ENCODE results near the gene INCA1.
"Not testable (repeated sequence)": the region's sequence is repeated elsewhere in the genome, so short reads cannot be mapped to it uniquely, and the experiment has no call there.

INCA1 gene

DNA sequence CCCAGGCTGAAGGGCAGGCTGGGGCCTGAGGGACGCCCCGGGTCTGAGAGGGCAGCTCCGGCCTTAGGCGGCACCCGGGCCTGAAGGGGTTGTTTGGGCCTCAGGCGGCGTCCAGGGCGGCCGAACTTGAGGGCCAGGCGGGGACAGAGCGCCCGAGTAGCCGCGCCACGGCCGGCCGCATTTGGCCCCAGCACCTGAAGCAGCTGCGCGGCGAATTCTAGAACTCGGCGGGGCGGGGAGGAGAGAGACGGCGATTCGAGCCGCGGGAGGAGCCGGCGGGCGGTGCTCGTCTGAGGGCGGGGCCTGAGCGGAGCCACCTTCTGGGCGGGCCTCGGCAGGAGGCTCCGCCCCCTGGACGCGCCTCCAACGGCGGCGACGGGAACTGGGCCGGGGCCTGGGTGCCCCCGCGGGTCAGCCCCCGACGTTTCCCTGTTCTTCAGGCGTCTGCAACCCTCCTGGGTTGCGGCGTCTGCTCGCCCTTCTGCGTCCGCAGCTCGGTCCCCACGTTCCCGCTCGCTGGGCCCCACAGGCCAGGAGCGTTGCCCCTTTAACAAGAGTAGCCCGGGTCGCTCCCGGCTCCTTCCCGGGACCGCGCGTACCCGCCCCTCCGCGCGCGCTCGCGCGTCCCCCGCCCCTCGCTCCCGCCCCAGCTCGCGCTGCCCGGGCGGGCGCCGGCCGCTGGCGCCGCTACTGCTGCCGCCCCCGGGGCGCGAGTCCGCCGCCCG, at the start of gene INCA1, which contains the start of gene KIF1C:
Gene INCA1 (minus strand): TSS at position 221 of the 725 bp plus-strand sequence. CDS start 3,085 bp downstream, outside the sequence.
Gene KIF1C (plus strand): TSS at position 649 of the 725 bp plus-strand sequence. CDS start 2,297 bp downstream, outside the sequence.
- peak; percentile 78 to 89 (median 80) for DNase-seq (ENCODE audit: low read depth in 3 of 3)

DNA sequence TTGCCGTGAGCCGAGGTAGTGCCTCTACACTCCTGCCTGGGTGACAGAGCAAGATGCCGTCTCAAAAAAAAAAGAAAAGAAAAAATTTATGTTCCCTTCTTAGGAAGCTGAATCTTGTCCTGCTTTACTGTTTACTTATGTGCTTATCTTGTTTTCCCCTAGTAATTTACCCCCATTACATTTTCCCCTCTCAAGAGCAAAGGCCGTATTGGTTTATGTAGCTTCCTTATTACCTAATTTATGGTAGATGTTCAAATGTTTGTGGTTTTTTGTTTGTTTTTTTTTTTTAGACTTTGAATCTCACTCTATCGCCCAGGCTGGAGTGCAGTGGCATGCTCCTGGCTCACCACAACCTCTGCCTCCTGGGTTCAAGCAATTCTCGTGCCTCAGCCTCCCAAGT, 48.2 kb upstream of the INCA1 start:
- DNase-seq (ENCODE audit: low read depth in 3 of 3), result no peak

- no peak for DNase-seq (ENCODE audit: low read depth in 3 of 3)
Measured at GRCh38 chr17:5044630-5045029, 47.3 kb upstream of the INCA1 start.

GRCh38 chr17:5043524-5043923, 46.2 kb upstream of the INCA1 start:
- no peak for DNase-seq (ENCODE audit: low read depth in 3 of 3)

GRCh38 chr17:5042157-5043022, 45.1 kb upstream of the INCA1 start:
- DNase-seq (ENCODE audit: low read depth in 3 of 3), result peak in 1 of 3 donors; percentile 13

- DNase-seq (ENCODE audit: low read depth in 3 of 3), result no peak
Measured at GRCh38 chr17:5035315-5035714, 38.0 kb upstream of the INCA1 start, which contains the start of gene SLC52A1. Gene SLC52A1 (minus strand): TSS chr17:5035426. CDS start chr17:5034606, 820 bp downstream.

GRCh38 chr17:5034651-5035050, 37.3 kb upstream of the INCA1 start:
- no peak for DNase-seq (ENCODE audit: low read depth in 3 of 3)

DNA sequence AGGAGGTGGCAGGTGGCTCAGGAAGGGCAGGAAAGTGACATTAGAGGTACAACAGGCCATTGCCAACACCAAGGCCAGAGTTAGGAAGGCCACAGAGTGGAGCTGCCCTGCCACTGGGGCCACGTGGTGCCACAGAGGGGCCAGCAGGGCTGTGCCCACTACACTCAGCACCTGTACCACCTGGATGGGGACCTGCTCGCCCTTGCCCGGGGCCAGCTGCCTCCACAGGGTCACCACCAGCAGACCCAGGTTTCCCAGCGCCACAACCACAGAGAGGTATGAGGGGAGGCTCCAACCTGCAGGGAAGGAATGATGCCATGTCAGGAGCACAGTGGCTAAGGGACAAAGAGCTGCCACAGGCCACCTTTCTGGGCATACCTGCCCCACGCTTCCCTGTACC, 36.7 kb upstream of the INCA1 start:
- DNase-seq (ENCODE audit: low read depth in 3 of 3), result no peak

DNA sequence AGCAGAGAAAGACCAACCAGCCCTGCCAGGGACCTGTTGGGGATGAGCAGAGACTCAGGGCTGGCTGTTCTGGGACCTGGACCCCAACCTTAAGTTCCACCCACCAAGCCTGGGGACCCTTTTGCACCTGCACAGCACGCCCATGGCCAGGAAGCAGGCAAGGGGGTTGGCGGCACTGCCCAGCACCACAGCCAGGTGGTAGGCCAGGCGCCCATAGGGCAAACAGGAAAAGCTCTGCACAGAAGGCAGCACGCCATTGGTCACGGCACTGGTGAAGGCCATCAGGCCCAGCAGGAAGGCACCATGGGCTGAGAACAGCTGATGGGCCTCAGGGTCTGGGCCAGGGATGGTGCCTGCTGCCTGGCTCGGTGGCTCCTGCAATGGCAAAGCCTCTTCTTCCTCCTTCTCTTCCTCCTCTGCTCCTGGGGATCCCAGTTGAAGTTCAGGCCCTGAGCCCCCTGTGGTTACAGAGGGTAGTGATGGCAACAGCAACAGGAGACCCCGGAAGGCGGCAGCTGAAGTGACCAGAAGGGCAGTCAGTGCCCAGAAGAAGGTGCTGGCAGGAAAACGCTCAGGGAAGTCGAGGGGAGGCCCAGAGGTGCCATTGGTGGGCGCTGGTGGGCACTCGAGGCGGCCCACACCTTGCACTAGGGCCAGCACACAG, 36.2 kb upstream of the INCA1 start:
- DNase-seq (ENCODE audit: low read depth in 3 of 3), result no peak

GRCh38 chr17:5032865-5033264, 35.5 kb upstream of the INCA1 start:
- DNase-seq (ENCODE audit: low read depth in 3 of 3), result no peak

DNA sequence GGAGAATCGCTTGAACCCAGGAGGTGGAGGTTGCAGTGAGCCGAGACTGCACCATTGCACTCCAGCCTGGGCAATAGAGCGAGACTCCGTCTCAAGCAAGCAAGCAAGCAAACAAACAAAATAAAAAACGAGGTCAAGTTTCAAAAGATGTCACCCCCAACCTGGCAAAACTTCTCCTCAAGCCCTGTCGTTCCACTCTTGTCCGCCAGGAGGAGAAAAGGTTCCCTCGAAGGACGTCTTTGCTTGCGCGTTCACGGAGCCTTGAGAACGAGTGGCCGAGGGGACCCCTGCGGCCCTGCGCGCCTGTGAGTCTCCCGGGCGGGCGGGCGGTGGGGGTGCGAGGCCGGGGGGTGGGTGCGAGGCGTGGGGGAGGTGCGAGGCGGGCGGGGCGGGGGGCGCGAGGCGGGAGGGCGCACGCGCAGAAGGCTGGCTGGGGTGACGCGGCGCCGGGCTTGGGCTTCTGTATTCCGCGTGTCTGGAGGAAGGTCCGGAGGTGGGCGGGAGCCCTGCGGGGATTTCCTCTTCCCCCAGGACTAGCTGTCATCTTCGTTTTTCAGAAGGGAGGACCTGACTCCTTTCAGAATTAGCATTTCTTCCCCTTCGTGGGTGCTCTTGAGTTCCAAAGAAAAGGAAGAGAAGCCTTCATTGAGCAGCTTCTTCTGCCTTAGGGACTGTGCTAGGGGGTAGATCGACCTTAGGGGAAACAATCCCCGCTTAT, 34.2 kb upstream of the INCA1 start:
- DNase-seq (ENCODE audit: low read depth in 3 of 3), result peak; percentile 73 to 83 (median 73)

- DNase-seq (ENCODE audit: low read depth in 3 of 3), result not testable (repeated sequence)
Measured at GRCh38 chr17:5030168-5030567, 32.8 kb upstream of the INCA1 start.

DNA sequence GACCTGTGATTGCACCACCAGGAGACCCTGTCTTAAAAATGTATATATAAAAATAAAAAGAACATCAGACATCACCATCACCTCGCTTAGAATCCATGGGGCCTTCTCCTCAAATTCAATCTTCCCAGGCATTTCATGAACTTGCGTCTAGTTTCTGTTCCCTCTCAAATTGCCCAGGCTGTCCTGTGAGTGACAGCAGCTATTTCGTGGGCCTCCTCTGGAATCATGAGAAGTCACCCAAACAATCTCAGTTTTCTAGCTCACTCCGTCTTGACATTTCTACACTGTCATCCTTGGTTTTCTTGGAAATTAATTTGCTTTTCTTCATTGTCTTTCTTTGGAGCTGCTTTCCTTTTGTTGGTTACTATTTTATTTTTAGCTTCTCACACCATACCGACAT, 30.6 kb upstream of the INCA1 start:
- DNase-seq (ENCODE audit: low read depth in 3 of 3), result no peak

DNA sequence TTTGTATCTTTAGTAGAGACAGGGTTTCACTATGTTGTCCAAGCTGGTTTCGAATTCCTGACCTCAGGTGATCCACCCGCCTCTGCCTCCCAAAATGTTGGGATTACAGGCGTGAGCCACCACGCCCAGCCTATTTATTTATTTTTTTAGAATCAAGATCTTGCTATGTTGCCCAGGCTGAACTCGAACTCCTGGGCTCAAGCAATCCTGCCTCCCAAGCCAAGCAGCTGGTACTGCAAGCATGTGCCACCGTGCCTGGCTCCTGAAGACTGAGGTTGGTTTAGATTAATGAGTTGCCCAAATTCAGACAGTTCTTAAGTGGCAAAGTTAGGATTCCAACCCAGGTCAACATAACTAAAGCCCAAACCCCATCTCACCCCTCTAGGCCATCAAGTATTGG, 30.0 kb upstream of the INCA1 start:
- DNase-seq (ENCODE audit: low read depth in 3 of 3), result no peak

DNA sequence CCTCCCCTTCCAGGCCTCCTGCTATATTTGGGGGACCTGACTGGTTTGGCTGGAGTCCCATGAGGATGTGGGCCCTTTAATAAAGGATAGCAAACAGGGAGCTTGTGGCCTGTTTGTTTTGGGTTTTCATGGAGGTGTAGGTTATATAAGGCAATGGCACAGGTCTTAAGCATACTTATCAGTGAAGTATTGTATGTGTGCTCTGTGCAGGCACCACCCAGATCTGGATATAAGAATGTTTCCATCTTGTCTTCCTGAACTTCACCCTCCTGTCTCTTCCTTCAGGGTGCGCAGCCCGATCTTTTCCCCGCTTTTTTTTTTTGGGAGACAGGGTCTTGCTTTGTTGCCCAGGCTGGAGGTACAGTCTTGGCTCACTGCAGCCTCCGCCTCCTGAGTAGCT, 27.3 kb upstream of the INCA1 start:
- no peak for DNase-seq (ENCODE audit: low read depth in 3 of 3)

DNA sequence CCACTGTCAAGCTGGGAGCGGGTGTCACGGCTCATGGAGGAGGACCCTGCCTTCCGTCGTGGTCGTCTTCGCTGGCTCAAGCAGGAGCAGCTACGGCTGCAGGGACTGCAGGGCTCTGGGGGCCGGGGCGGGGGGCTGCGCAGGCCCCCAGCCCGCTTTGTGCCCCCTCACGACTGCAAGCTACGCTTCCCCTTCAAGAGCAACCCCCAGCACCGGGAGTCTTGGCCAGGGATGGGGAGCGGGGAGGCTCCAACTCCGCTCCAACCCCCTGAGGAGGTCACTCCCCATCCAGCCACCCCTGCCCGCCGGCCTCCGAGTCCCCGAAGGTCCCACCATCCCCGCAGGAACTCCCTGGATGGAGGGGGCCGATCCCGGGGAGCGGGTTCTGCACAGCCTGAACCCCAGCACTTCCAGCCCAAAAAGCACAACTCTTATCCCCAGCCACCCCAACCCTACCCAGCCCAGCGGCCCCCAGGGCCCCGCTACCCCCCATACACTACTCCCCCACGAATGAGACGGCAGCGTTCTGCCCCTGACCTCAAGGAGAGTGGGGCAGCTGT, 26.3 kb upstream of the INCA1 start:
- DNase-seq (ENCODE audit: low read depth in 3 of 3), result no peak

DNA sequence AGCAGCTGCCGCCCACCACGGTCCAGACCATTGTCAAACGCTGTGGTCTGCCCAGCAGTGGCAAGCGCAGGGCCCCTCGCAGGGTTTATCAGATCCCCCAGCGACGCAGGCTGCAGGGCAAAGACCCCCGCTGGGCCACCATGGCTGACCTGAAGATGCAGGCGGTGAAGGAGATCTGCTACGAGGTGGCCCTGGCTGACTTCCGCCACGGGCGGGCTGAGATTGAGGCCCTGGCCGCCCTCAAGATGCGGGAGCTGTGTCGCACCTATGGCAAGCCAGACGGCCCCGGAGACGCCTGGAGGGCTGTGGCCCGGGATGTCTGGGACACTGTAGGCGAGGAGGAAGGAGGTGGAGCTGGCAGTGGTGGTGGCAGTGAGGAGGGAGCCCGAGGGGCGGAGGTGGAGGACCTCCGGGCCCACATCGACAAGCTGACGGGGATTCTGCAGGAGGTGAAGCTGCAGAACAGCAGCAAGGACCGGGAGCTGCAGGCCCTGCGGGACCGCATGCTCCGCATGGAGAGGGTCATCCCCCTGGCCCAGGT, 24.9 kb upstream of the INCA1 start:
- no peak for DNase-seq (ENCODE audit: low read depth in 3 of 3)

- DNase-seq (ENCODE audit: low read depth in 3 of 3), result no peak
Measured at GRCh38 chr17:5020502-5021023, 23.2 kb upstream of the INCA1 start.

- no peak for DNase-seq (ENCODE audit: low read depth in 3 of 3)
Measured at GRCh38 chr17:5019475-5019956, 22.2 kb upstream of the INCA1 start.

GRCh38 chr17:5014357-5014756, 17.0 kb upstream of the INCA1 start:
- no peak for DNase-seq (ENCODE audit: low read depth in 3 of 3)
